ENCODE measurements around the gene CHAD. TPM values are rescaled to one million over a fixed set of nuclear protein-coding genes. Genes with fewer than 3 reads are reported as not detected.

Gene CHAD
- total and polyA plus RNA-seq, 2 of the 13 experiments (the other 11 are each of a cell fraction or from before 2014, with no cell fraction given) = 1.4 TPM; not detected in 1

DNA sequence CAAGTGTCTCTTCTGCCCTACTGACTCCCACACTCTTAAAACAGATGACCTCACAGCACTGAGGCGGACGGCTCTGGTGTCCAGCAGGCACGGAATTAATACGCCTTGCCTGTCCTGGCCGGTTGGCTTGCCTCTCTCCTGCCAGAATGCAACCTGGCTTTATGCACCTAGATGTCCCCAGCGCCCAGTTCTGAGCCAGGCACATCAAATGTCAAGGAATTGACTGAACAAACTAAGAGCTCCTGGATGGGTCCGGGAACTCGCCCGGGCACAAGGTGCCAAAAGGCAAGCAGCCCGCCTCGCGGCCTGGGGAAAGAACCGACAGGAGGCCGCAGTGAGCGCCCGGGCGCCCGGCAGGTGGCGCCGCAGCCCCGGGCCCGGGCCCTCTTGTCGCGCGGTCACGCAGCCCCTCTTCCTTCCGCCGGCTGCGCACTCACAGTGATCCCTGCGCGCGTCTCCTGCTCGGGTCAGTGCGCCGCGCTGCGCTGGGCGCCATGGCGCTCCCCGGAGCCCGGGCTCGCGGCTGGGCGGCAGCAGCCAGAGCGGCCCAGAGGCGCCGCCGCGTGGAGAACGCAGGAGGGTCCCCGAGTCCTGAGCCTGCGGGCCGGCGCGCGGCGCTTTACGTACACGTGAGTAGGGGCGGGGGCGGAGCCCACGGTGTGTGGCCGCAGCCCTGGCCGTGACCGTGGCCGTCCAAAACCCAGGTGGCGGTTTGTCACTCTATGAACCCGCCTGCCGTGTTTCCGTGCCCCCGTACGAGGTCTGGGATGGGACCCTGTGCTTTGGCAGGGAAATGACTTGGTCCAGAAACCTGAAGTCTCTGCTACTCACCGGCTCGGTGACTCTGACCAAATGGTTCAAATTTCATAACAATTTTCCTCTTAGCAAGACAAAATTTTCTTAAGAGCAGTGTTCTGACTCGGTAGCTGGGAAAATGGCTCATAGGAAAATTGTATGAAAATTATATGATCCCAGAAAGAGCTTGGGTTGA lies 10.0 kb upstream of the CHAD start, which contains the start of gene RSAD1 (continued):
- TF ChIP-seq REST (IDR thresholded peaks at IDR 0.05; ENCODE audit: borderline replicate concordance in 1 of 2, low read depth in 1 of 2, low read length in 2 of 2) = no peak; a peak in 1 of 4 replicates
- no peak for TF ChIP-seq JUNB (CRISPR knock-in tag; IDR thresholded peaks at IDR 0.05; ENCODE audit: borderline replicate concordance)
- no peak for TF ChIP-seq SOX13 (IDR thresholded peaks at IDR 0.05)
- peak in 1 of 2 experiments; percentile 50; a peak in 2 of 4 replicates for TF ChIP-seq SOX13 (CRISPR knock-in tag; conservative IDR thresholded peaks at IDR 0.05 in 1 of 2, IDR thresholded peaks at IDR 0.05 in 1 of 2)
- TF ChIP-seq WIZ (CRISPR knock-in tag; IDR thresholded peaks at IDR 0.05) = 0 out of 2 replicates have a peak, but pooled peaks have one; percentile 31
- TF ChIP-seq ZNF704 (CRISPR knock-in tag; IDR thresholded peaks at IDR 0.05; ENCODE audit: borderline replicate concordance) = 0 out of 2 replicates have a peak, but pooled peaks have one; percentile 82
- TF ChIP-seq FLYWCH1 (CRISPR knock-in tag; IDR thresholded peaks at IDR 0.05) = no peak
- no peak for TF ChIP-seq ZNF12 (CRISPR knock-in tag; IDR thresholded peaks at IDR 0.05)
- peak; percentile 74; the same call in 1 of the 2 replicates for TF ChIP-seq NFKB2 (CRISPR knock-in tag; IDR thresholded peaks at IDR 0.05; ENCODE audit: borderline replicate concordance)
- TF ChIP-seq DDIT3 (CRISPR knock-in tag; IDR thresholded peaks at IDR 0.05) = no peak
- TF ChIP-seq ZNF234 (CRISPR knock-in tag; conservative IDR thresholded peaks at IDR 0.05) = peak; percentile 95
- no peak for TF ChIP-seq NFE2L1 (CRISPR knock-in tag; IDR thresholded peaks at IDR 0.05; ENCODE audit: borderline replicate concordance)
- TF ChIP-seq JDP2 (CRISPR knock-in tag; IDR thresholded peaks at IDR 0.05; ENCODE audit: borderline replicate concordance) = no peak
- peak; percentile 81; the same call in 1 of the 2 replicates for TF ChIP-seq ZNF598 (CRISPR knock-in tag; IDR thresholded peaks at IDR 0.05; ENCODE audit: borderline replicate concordance)
- TF ChIP-seq SP140L (CRISPR knock-in tag; IDR thresholded peaks at IDR 0.05; ENCODE audit: borderline replicate concordance) = no peak
- peak; percentile 69; the same call in 1 of the 2 replicates for TF ChIP-seq YEATS2 (CRISPR knock-in tag; IDR thresholded peaks at IDR 0.05; ENCODE audit: borderline replicate concordance)
- peak; percentile 74; the same call in 1 of the 2 replicates for TF ChIP-seq ZFP82 (CRISPR knock-in tag; IDR thresholded peaks at IDR 0.05; ENCODE audit: borderline replicate concordance)
- TF ChIP-seq ZEB1 (IDR thresholded peaks at IDR 0.05; ENCODE audit: insufficient replicate concordance, low read depth) = no peak
- TF ChIP-seq SP1 (IDR thresholded peaks at IDR 0.05) = no peak
- TF ChIP-seq SP1 (CRISPR knock-in tag; IDR thresholded peaks at IDR 0.05) = peak; percentile 39
